Measurements from ENCODE around the gene FBN3.

GRCh38 chr19:8167985-8168384, 18.6 kb upstream of the FBN3 start:
- TF ChIP-seq, protein P1, sequence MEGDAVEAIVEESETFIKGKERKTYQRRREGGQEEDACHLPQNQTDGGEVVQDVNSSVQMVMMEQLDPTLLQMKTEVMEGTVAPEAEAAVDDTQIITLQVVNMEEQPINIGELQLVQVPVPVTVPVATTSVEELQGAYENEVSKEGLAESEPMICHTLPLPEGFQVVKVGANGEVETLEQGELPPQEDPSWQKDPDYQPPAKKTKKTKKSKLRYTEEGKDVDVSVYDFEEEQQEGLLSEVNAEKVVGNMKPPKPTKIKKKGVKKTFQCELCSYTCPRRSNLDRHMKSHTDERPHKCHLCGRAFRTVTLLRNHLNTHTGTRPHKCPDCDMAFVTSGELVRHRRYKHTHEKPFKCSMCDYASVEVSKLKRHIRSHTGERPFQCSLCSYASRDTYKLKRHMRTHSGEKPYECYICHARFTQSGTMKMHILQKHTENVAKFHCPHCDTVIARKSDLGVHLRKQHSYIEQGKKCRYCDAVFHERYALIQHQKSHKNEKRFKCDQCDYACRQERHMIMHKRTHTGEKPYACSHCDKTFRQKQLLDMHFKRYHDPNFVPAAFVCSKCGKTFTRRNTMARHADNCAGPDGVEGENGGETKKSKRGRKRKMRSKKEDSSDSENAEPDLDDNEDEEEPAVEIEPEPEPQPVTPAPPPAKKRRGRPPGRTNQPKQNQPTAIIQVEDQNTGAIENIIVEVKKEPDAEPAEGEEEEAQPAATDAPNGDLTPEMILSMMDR (IDR thresholded peaks at IDR 0.05): no peak
- no peak for TF ChIP-seq POLR2A (IDR thresholded peaks at IDR 0.05)

All from testis (tissue), 2 donors.